ENCODE measurements around the gene MYO18B. TPM values are rescaled to one million over a fixed set of nuclear protein-coding genes. Genes with fewer than 3 reads are reported as not detected.

The MYO18B gene
- total RNA-seq, 2 experiments from 2014 or later = 1.6 to 2.1 TPM

GRCh38 chr22:25772288-25772687 lies 30.3 kb downstream of the MYO18B start:
- peaks cover 19% of the 10 kb centered on the region for H3K4me1 Mint-ChIP-seq
- H3K9me3 Mint-ChIP-seq = peaks cover 2% of the 10 kb centered on the region
- DNase-seq = no peak
- no peak overlapping the region for H3K4me3 Mint-ChIP-seq
- peaks cover 6% of the 10 kb centered on the region for H3K36me3 Mint-ChIP-seq
- peaks cover 6% of the 10 kb centered on the region for H3K27me3 Mint-ChIP-seq
- no peak overlapping the region for H3K27ac Mint-ChIP-seq

- Mint-ChIP-seq H3K4me3 (no peak overlapping the region), H3K9me3 (no peaks in the 10 kb centered on the region), H3K4me1 (peaks cover 10% of the 10 kb centered on the region), H3K27ac (no peak overlapping the region), H3K27me3 (peaks cover 6% of the 10 kb centered on the region), H3K36me3 (peaks cover 4% of the 10 kb centered on the region)
- peak; percentile 12 for DNase-seq
These were observed 32.6 kb downstream of the MYO18B start for GRCh38 chr22:25774575-25775026.

- Mint-ChIP-seq H3K27ac (no peak overlapping the region), H3K4me1 (peaks cover 9% of the 10 kb centered on the region), H3K9me3 (no peaks in the 10 kb centered on the region), H3K36me3 (peaks cover 4% of the 10 kb centered on the region), H3K27me3 (peaks cover 6% of the 10 kb centered on the region), H3K4me3 (no peak overlapping the region)
- no peak for DNase-seq
These were observed 33.5 kb downstream of the MYO18B start for GRCh38 chr22:25775531-25775930.

- Mint-ChIP-seq H3K4me1 (peaks cover 7% of the 10 kb centered on the region), H3K4me3 (no peak overlapping the region), H3K9me3 (no peaks in the 10 kb centered on the region), H3K27me3 (peaks cover 6% of the 10 kb centered on the region), H3K36me3 (no peaks in the 10 kb centered on the region), H3K27ac (no peak overlapping the region)
- DNase-seq = no peak
These were observed 35.4 kb downstream of the MYO18B start for GRCh38 chr22:25777411-25777810.

GRCh38 chr22:25777870-25778269 lies 35.9 kb downstream of the MYO18B start:
- Mint-ChIP-seq H3K9me3 (no peaks in the 10 kb centered on the region), H3K36me3 (no peaks in the 10 kb centered on the region), H3K4me1 (peaks cover 2% of the 10 kb centered on the region), H3K4me3 (no peak overlapping the region), H3K27me3 (peaks cover 6% of the 10 kb centered on the region), H3K27ac (no peak overlapping the region)
- no peak for DNase-seq

GRCh38 chr22:25779426-25779825 lies 37.4 kb downstream of the MYO18B start:
- no peak overlapping the region for H3K4me3 Mint-ChIP-seq
- H3K36me3 Mint-ChIP-seq = no peaks in the 10 kb centered on the region
- DNase-seq = no peak
- no peak overlapping the region for H3K27ac Mint-ChIP-seq
- no peaks in the 10 kb centered on the region for H3K4me1 Mint-ChIP-seq
- H3K27me3 Mint-ChIP-seq = peaks cover 2% of the 10 kb centered on the region
- H3K9me3 Mint-ChIP-seq = no peaks in the 10 kb centered on the region

- Mint-ChIP-seq H3K9me3 (no peaks in the 10 kb centered on the region), H3K27ac (no peak overlapping the region), H3K36me3 (no peaks in the 10 kb centered on the region), H3K4me3 (no peak overlapping the region), H3K4me1 (no peaks in the 10 kb centered on the region), H3K27me3 (no peaks in the 10 kb centered on the region)
- DNase-seq = no peak
These were observed 37.9 kb downstream of the MYO18B start for GRCh38 chr22:25779890-25780289.

- Mint-ChIP-seq H3K27ac (no peak overlapping the region), H3K9me3 (no peaks in the 10 kb centered on the region), H3K36me3 (no peaks in the 10 kb centered on the region), H3K27me3 (no peaks in the 10 kb centered on the region), H3K4me3 (no peak overlapping the region), H3K4me1 (no peaks in the 10 kb centered on the region)
- no peak for DNase-seq
These were observed 38.7 kb downstream of the MYO18B start for GRCh38 chr22:25780673-25781072.

- Mint-ChIP-seq H3K9me3 (no peaks in the 10 kb centered on the region), H3K4me1 (no peaks in the 10 kb centered on the region), H3K27ac (no peak overlapping the region), H3K4me3 (no peak overlapping the region), H3K36me3 (no peaks in the 10 kb centered on the region), H3K27me3 (no peaks in the 10 kb centered on the region)
- no peak for DNase-seq
These were observed 39.8 kb downstream of the MYO18B start for GRCh38 chr22:25781801-25782200.

- no peaks in the 10 kb centered on the region for H3K36me3 Mint-ChIP-seq
- H3K27ac Mint-ChIP-seq = no peak overlapping the region
- no peaks in the 10 kb centered on the region for H3K9me3 Mint-ChIP-seq
- DNase-seq = no peak
- no peaks in the 10 kb centered on the region for H3K27me3 Mint-ChIP-seq
- H3K4me1 Mint-ChIP-seq = no peaks in the 10 kb centered on the region
- no peak overlapping the region for H3K4me3 Mint-ChIP-seq
These were observed 40.8 kb downstream of the MYO18B start for GRCh38 chr22:25782831-25783230.

GRCh38 chr22:25783856-25784255 lies 41.9 kb downstream of the MYO18B start:
- Mint-ChIP-seq H3K4me1 (no peaks in the 10 kb centered on the region), H3K36me3 (no peaks in the 10 kb centered on the region), H3K27me3 (no peaks in the 10 kb centered on the region), H3K27ac (no peak overlapping the region), H3K4me3 (no peak overlapping the region), H3K9me3 (no peaks in the 10 kb centered on the region)
- no peak for DNase-seq

- H3K36me3 Mint-ChIP-seq = no peaks in the 10 kb centered on the region
- H3K9me3 Mint-ChIP-seq = no peaks in the 10 kb centered on the region
- no peak for DNase-seq
- no peak overlapping the region for H3K27ac Mint-ChIP-seq
- peaks cover 11% of the 10 kb centered on the region for H3K27me3 Mint-ChIP-seq
- H3K4me1 Mint-ChIP-seq = no peaks in the 10 kb centered on the region
- H3K4me3 Mint-ChIP-seq = no peak overlapping the region
These were observed 44.2 kb downstream of the MYO18B start for GRCh38 chr22:25786165-25786564.

- Mint-ChIP-seq H3K4me1 (no peaks in the 10 kb centered on the region), H3K9me3 (no peaks in the 10 kb centered on the region), H3K27ac (no peak overlapping the region), H3K36me3 (peaks cover 1% of the 10 kb centered on the region), H3K4me3 (no peak overlapping the region), H3K27me3 (peaks cover 14% of the 10 kb centered on the region)
- no peak for DNase-seq
These were observed 49.6 kb downstream of the MYO18B start for GRCh38 chr22:25791556-25791955.

GRCh38 chr22:25795478-25795877 lies 53.5 kb downstream of the MYO18B start:
- Mint-ChIP-seq H3K4me1 (no peaks in the 10 kb centered on the region), H3K36me3 (peaks cover 1% of the 10 kb centered on the region), H3K27ac (no peak overlapping the region), H3K27me3 (peaks cover 7% of the 10 kb centered on the region), H3K4me3 (no peak overlapping the region), H3K9me3 (no peaks in the 10 kb centered on the region)
- no peak for DNase-seq

- Mint-ChIP-seq H3K4me1 (no peaks in the 10 kb centered on the region), H3K36me3 (peaks cover under 1% of the 10 kb centered on the region), H3K27me3 (peaks cover 3% of the 10 kb centered on the region), H3K27ac (no peak overlapping the region), H3K9me3 (no peaks in the 10 kb centered on the region), H3K4me3 (no peak overlapping the region)
- DNase-seq = no peak
These were observed 55.7 kb downstream of the MYO18B start for GRCh38 chr22:25797498-25798290.

GRCh38 chr22:25800766-25801165 lies 58.8 kb downstream of the MYO18B start:
- Mint-ChIP-seq H3K36me3 (no peaks in the 10 kb centered on the region), H3K9me3 (no peaks in the 10 kb centered on the region), H3K4me1 (no peaks in the 10 kb centered on the region), H3K27ac (no peak overlapping the region), H3K4me3 (no peak overlapping the region), H3K27me3 (no peaks in the 10 kb centered on the region)
- no peak for DNase-seq

All from activated naive CD8-positive, alpha-beta T cell treated with anti-CD3 and anti-CD28 coated beads for 36 hours (primary cell).